Activated CD4-positive, alpha-beta T cell treated with anti-CD3 and anti-CD28 coated beads for 36 hours (primary cell): Measurements from ENCODE around the gene ZNF263. TPM values are rescaled to one million over a fixed set of nuclear protein-coding genes. Genes with fewer than 3 reads are reported as not detected.

ENCODE experiments used
- ATAC-seq: fragments of 200-7000 bp; cut with Tn5 transposase; one replicate; pipeline ENCODE4 v1.10.0; 2021; ENCODE audit warnings: mild to moderate bottlenecking, moderate library complexity
- CTCF ChIA-PET: fragments of 350-600 bp; sonication (Branson Sonifier 250); formaldehyde crosslinking; loops from one replicate; lab custom pipeline; 2021; ENCODE audit warnings: antibody characterized with exemption; lab: Charles Lee
- POLR2A ChIA-PET: fragments of 350-600 bp; sonication (Branson Sonifier 250); formaldehyde crosslinking; loops from one replicate; lab custom pipeline; 2021; ENCODE audit warnings: antibody characterized with exemption, inconsistent platforms; lab: Charles Lee
- DNase-seq: peaks from one replicate; pipeline ENCODE4 v3.0.0-alpha.2; 2020
- H3K27ac Mint-ChIP-seq: one replicate; pipeline ENCODE4 v1.8.0; 2021; ENCODE audit warnings: mixed read lengths
- H3K27me3 Mint-ChIP-seq: one replicate; pipeline ENCODE4 v1.8.0; 2021; ENCODE audit warnings: mixed read lengths
- H3K36me3 Mint-ChIP-seq: one replicate; pipeline ENCODE4 v1.8.0; 2021; ENCODE audit warnings: low read depth, mixed read lengths
- H3K4me1 Mint-ChIP-seq: one replicate; pipeline ENCODE4 v1.8.0; 2021; ENCODE audit warnings: mixed read lengths
- H3K4me3 Mint-ChIP-seq: one replicate; pipeline ENCODE4 v1.8.0; 2021; ENCODE audit warnings: mild to moderate bottlenecking, moderate library complexity, mixed read lengths
- H3K9me3 Mint-ChIP-seq: one replicate; pipeline ENCODE4 v1.8.0; 2021; ENCODE audit warnings: low read depth, mixed read lengths
- intact Hi-C, 2 experiments: fragments of 100-400 bp; cut with DNase I in 1 of 2; cut with micrococcal nuclease in 1 of 2; formaldehyde crosslinking; loops; one replicate each; pipeline versions ENCODE4 v1.14.2 to v1.15.1; 2022 to 2024; cut with DNase I, micrococcal nuclease
- total RNA-seq, 2 experiments: library from RNA; stranded (reverse); gene quantifications; one replicate each; pipeline ENCODE4 v1.2.3, GENCODE V29; 2021

The ZNF263 gene
- total RNA-seq, 2 experiments from 2014 or later, result 19.2 to 19.6 TPM

- Mint-ChIP-seq H3K4me3 (no peak overlapping the region), H3K27me3 (peaks cover 2% of the 10 kb centered on the region), H3K27ac (no peak overlapping the region), H3K36me3 (no peaks in the 10 kb centered on the region), H3K4me1 (peaks cover 2% of the 10 kb centered on the region), H3K9me3 (no peaks in the 10 kb centered on the region)
- POLR2A ChIA-PET, result interaction anchor here (0.6 kb wide), 1 partner anchor 194 kb away, joined by 3 read pairs; the partner anchor contains the start of genes NAA60 and ZNF597
- no peak for DNase-seq
- no peak for ATAC-seq
- intact Hi-C loops, result no loop called here
- CTCF ChIA-PET, result interaction anchor here (0.7 kb wide), 1 partner anchor 253 kb away, joined by 3 read pairs; no protein-coding TSS in a partner anchor
These were observed 34.3 kb upstream of the ZNF263 start for GRCh38 chr16:3249020-3249419.

DNA sequence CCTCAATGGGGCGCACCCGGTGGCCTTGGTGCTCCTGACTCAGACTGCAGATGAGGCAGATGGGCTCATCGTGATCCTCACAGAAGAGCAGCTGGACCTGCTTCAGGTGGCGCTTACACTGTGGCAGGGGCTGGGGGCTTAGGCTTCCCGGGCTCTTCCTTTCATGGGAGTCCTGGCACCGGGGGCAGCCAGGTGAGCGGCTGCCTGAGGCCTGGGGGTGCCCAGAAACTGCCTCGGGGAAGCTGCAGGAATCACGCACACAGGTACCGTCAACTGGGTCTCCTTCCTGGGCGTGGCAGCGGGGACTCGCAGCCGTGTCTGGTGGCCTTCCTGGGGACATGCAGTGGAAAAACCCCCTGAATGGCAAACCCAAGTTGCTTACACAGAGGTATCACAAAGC is 33.8 kb upstream of the ZNF263 start:
- CTCF ChIA-PET, result no interaction called here
- Mint-ChIP-seq H3K27ac (no peak overlapping the region), H3K27me3 (peaks cover 2% of the 10 kb centered on the region), H3K36me3 (no peaks in the 10 kb centered on the region), H3K9me3 (no peaks in the 10 kb centered on the region), H3K4me1 (no peaks in the 10 kb centered on the region), H3K4me3 (no peak overlapping the region)
- no peak for ATAC-seq
- DNase-seq, result no peak
- intact Hi-C loops, result no loop called here
- POLR2A ChIA-PET, result interaction anchor here (0.6 kb wide), 1 partner anchor 194 kb away, joined by 3 read pairs; the partner anchor contains the start of genes NAA60 and ZNF597

GRCh38 chr16:3252967-3253366 is 30.3 kb upstream of the ZNF263 start:
- CTCF ChIA-PET, result no interaction called here
- DNase-seq (no peak), ATAC-seq (no peak)
- H3K27ac Mint-ChIP-seq, result no peak overlapping the region
- no peaks in the 10 kb centered on the region for H3K36me3 Mint-ChIP-seq
- no peaks in the 10 kb centered on the region for H3K4me1 Mint-ChIP-seq
- H3K4me3 Mint-ChIP-seq, result no peak overlapping the region
- POLR2A ChIA-PET, result interaction anchor here (1.2 kb wide), 1 partner anchor 11 kb away, joined by 3 read pairs; no protein-coding TSS in a partner anchor
- H3K9me3 Mint-ChIP-seq, result no peaks in the 10 kb centered on the region
- H3K27me3 Mint-ChIP-seq, result no peaks in the 10 kb centered on the region
- intact Hi-C loops, result no loop called here

- ATAC-seq (no peak), DNase-seq (no peak)
- intact Hi-C loops, result no loop called here
- Mint-ChIP-seq H3K36me3 (no peaks in the 10 kb centered on the region), H3K4me3 (no peak overlapping the region), H3K27ac (no peak overlapping the region), H3K27me3 (no peaks in the 10 kb centered on the region), H3K4me1 (no peaks in the 10 kb centered on the region), H3K9me3 (no peaks in the 10 kb centered on the region)
- ChIA-PET CTCF (interaction anchor here (0.6 kb wide), 1 partner anchor 54 kb away, joined by 3 read pairs; no protein-coding TSS in a partner anchor), POLR2A (interaction anchor here (1.2 kb wide), 1 partner anchor 10 kb away, joined by 3 read pairs; no protein-coding TSS in a partner anchor)
These were observed 29.0 kb upstream of the ZNF263 start for GRCh38 chr16:3254309-3254708.

- Mint-ChIP-seq H3K27me3 (no peaks in the 10 kb centered on the region), H3K27ac (no peak within 1 kb of the TSS), H3K9me3 (no peaks in the 10 kb centered on the region), H3K4me1 (no peaks in the 10 kb centered on the region), H3K36me3 (no peaks in the 10 kb centered on the region), H3K4me3 (no peak within 1 kb of the TSS)
- no peak for DNase-seq
- ChIA-PET POLR2A (no interaction called here), CTCF (interaction anchor here (0.8 kb wide), 1 partner anchor 192 kb away, joined by 3 read pairs; no protein-coding TSS in a partner anchor)
- no peak for ATAC-seq
- intact Hi-C loops, result no loop called here
These were observed 27.0 kb upstream of the ZNF263 start, which contains the start of gene MEFV for GRCh38 chr16:3256146-3256865. Gene MEFV, minus strand, starts transcription at chr16:3256633. Its CDS starts 46 bp downstream, at chr16:3256587.

DNA sequence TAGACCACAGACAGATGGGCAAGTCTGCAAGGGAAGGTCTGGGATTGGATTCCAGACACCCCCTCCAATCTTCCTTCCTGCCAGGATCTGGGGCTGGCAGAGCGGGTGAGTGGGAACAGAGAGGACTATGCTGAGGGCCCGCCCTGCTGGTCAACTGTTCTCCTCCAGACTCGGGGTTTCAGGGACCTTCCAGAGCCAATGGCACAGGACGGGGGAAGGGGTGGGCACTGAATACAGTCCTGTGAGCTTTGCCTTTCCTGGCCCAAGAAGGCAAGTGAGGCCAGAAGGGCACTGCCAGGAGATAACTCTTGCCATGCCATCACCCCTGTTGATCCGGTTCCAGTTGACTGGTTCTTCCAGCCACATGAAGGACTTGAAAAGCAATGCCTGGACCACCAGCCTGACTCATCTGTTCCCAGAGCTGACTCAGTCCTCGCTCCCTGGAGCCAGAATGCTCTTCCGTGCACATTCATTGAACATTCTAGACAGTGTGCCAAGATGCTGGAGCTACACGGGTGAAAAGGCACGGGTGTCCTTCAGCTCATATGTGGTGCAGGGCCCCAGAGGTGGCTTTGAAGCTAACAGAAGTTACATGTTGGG is 26.3 kb upstream of the ZNF263 start:
- ATAC-seq, result no peak
- Mint-ChIP-seq H3K27ac (no peak overlapping the region), H3K36me3 (no peaks in the 10 kb centered on the region), H3K9me3 (no peaks in the 10 kb centered on the region), H3K4me1 (no peaks in the 10 kb centered on the region), H3K4me3 (no peak overlapping the region), H3K27me3 (no peaks in the 10 kb centered on the region)
- CTCF ChIA-PET, result interaction anchor here (0.8 kb wide), 1 partner anchor 193 kb away, joined by 3 read pairs; no protein-coding TSS in a partner anchor
- intact Hi-C loops, result no loop called here
- no peak for DNase-seq
- POLR2A ChIA-PET, result no interaction called here

DNA sequence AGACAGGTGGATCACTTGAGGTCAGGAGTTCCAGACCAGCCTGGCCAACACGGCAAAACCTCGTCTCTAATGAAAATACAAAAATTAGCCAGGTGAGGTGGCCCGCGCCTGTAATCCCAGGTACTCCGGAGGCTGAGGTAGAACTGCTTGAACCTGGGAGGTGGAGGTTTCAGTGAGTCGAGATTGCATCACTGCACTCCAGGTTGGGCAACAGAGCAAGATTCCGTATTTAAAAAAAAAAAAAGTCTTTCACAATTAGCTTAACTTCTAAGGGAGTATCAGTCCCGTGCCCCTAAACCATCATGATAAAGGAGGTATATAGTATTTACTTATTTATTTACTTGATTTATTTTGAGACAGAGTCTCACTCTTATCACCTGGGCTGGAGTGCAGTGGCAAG is 23.5 kb upstream of the ZNF263 start:
- peaks cover 12% of the 10 kb centered on the region for H3K4me1 Mint-ChIP-seq
- H3K27ac Mint-ChIP-seq, result no peak overlapping the region
- ChIA-PET POLR2A (no interaction called here), CTCF (no interaction called here)
- H3K36me3 Mint-ChIP-seq, result no peaks in the 10 kb centered on the region
- intact Hi-C loops, result loop anchor here in 1 of 2 experiments (5.0 kb wide), 2 partner anchors 238 to 1167 kb away; partner anchors contain the start of genes DNAJA3, HCFC1R1, THOC6 and TNFRSF12A
- no peak overlapping the region for H3K4me3 Mint-ChIP-seq
- ATAC-seq, result no peak
- no peaks in the 10 kb centered on the region for H3K27me3 Mint-ChIP-seq
- DNase-seq, result no peak
- H3K9me3 Mint-ChIP-seq, result peaks cover 4% of the 10 kb centered on the region

GRCh38 chr16:3262517-3262916 is 20.8 kb upstream of the ZNF263 start:
- intact Hi-C loops, result loop anchor here (2.0 to 5.0 kb wide), 3 partner anchors 48 to 1165 kb away; partner anchors contain the start of genes DNAJA3 (in 1 of the 2), HCFC1R1 (in 1 of the 2), THOC6 (in 1 of the 2) and TNFRSF12A (in 1 of the 2)
- DNase-seq (no peak), ATAC-seq (no peak)
- ChIA-PET POLR2A (no interaction called here), CTCF (interaction anchor here (0.5 kb wide), 1 partner anchor 49 kb away, joined by 3 read pairs; no protein-coding TSS in a partner anchor)
- H3K27ac Mint-ChIP-seq, result peak overlapping the region; percentile 86
- peaks cover 13% of the 10 kb centered on the region for H3K36me3 Mint-ChIP-seq
- H3K27me3 Mint-ChIP-seq, result no peaks in the 10 kb centered on the region
- H3K9me3 Mint-ChIP-seq, result peaks cover 8% of the 10 kb centered on the region
- peaks cover 25% of the 10 kb centered on the region for H3K4me1 Mint-ChIP-seq
- H3K4me3 Mint-ChIP-seq, result peak overlapping the region; percentile 83

DNA sequence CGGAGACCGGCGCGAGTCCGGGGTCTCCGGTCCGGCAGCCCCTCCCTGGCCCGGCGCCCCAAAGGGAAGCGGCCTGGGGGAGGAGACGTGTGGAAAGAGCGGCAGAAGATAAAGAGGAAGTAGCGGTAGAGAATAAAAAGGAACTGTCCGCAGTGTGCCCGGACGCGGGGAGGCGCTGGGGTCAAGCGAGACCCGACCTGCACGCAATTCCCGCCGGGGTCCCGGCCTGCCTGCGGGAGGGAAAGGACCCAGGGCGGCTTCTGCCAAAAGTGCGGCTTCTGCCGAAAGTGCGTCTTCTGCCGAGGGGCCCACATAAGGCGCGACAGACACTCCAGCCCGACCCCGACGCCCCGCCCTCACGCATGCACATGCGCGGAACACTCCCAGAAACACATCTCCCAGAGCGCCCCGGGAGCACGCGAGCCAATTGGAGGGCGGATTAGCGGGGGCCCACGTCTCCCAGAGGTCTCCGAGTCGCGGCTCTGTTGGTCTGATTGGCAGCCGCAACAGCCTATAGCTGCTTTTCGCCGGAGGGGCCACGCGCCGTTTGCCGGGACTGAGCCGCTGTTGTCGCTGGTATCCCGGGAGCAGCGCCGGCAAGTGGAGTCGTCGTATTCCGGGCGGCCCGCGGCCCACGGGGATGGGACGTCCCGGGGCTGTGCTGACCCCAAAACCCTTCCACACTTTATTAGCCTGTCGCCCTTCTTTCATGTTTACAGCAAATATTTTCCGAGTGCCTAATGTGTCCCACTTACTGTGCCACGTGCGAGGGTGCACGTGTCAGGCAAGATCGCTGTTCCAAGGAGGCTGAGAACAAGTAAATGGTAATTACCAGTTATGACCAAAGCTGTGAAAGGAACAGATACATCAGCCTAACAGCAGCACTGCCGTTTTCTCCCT is 18.9 kb upstream of the ZNF263 start:
- Mint-ChIP-seq H3K36me3 (peaks cover 26% of the 10 kb centered on the region), H3K9me3 (peaks cover 13% of the 10 kb centered on the region), H3K4me3 (peak overlapping the region; percentile 83), H3K4me1 (peaks cover 25% of the 10 kb centered on the region), H3K27me3 (no peaks in the 10 kb centered on the region), H3K27ac (peak overlapping the region; percentile 90)
- intact Hi-C loops, result loop anchor here (1.0 to 5.0 kb wide), 15 partner anchors 19 to 1163 kb away; partner anchors contain the start of genes TIGD7 (in 2 of the 2), ZNF200 (in 2 of the 2), ZNF263 (in 2 of the 2) and ZNF75A (in 2 of the 2)
- peak; percentile 99 for DNase-seq
- ATAC-seq, result peak; percentile 95
- ChIA-PET POLR2A (interaction anchor here (1.0 to 1.7 kb wide), 2 partner anchors 11 to 137 kb away, joined by 3 to 8 read pairs; partner anchors contain the start of genes ZNF174 and ZSCAN32), CTCF (interaction anchor here (0.6 to 1.9 kb wide), 4 partner anchors 9 to 286 kb away, joined by 3 to 5 read pairs (median 4); no protein-coding TSS in a partner anchor)

DNA sequence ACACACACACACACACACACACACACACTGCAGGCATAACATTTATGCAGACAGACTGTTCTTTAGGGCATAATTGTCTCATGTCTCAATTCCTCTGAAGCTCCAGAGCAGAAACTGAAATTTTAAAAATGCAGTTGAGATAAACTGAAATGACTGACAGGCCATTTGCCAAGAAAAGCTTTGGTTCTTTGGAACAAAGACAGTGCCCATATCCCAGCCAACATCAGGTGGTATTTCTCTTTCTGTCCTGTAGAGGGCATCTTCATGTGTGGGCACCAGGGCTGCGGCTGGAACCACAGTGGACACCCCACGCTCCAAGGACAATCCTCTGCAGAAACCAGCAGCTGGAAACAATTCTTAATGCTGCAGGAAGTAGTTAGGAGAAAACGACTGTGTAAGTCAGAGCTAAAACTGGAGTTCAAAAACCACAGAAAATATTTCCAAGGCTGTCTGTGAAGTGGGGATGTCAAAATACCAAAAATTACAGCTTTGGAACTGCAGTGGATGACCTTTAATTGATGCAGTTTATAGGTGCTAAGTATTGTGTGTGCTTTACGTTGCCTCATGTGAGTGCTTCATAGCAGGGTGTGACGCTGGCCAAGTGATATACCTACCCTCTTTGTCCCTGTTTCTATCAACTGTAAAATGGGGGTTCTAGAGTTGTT is 16.3 kb upstream of the ZNF263 start:
- peaks cover 28% of the 10 kb centered on the region for H3K36me3 Mint-ChIP-seq
- ChIA-PET CTCF (interaction anchor here (0.7 to 4.0 kb wide), 12 partner anchors 10 to 349 kb away, joined by 3 to 21 read pairs (median 4); partner anchors contain the start of gene ZNF263), POLR2A (no interaction called here)
- H3K9me3 Mint-ChIP-seq, result peaks cover 16% of the 10 kb centered on the region
- no peak overlapping the region for H3K27ac Mint-ChIP-seq
- intact Hi-C loops, result no loop called here
- no peaks in the 10 kb centered on the region for H3K27me3 Mint-ChIP-seq
- no peak for ATAC-seq
- H3K4me3 Mint-ChIP-seq, result no peak overlapping the region
- H3K4me1 Mint-ChIP-seq, result peaks cover 25% of the 10 kb centered on the region
- DNase-seq, result peak; percentile 28
